ENCODE data around the gene DISP2. TPM values are rescaled to one million over a fixed set of nuclear protein-coding genes. Genes with fewer than 3 reads are reported as not detected.

Gene DISP2
- total RNA-seq, 4 donors from 2014 or later, result under 0.01 to 1.1 (median 0.12) TPM

DNA sequence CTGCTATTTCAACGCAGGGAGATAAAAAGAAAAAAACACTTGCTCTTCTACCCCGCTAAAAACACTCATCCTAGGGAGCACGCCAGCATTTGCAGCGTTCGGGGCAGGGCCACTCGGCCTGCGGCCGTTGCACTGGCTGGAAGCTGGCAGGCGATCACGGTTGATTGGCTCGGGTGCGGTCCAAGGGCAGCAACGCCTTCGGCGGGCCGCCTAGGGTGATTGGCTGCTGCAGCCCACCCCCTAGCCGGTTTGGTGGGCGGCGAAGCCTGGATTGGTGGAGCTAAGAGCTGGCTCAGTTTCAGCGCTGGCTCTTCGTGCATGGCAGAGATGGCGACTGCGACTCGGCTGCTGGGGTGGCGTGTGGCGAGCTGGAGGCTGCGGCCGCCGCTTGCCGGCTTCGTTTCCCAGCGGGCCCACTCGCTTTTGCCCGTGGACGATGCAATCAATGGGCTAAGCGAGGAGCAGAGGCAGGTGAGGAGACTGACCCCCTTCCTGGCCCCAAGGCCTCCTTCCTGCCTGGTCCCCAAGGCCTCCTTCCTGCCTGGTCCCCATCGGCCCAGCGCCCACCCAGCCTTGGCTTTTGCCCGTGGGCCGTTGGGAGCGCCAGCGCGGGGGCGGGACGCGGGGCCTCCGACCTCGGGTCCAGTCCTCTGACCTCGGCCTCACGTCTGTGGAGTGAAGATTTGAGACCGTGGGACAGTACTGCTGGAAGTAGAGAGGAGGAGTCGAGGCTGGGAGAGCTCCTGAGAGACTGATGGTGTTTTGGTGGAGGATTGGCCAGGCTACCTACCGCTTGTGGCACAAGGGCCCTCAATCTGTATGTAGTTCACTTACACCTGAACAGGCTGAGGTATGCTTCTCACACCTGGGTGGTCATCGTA, 47.7 kb downstream of the DISP2 start, which contains the start of gene IVD:
IVD (plus strand) TSS at position 295 of the 881 bp plus-strand sequence; CDS start at position 328, 33 bp downstream.
- ATAC-seq (ENCODE audit: low FRiP score) (peak; percentile 100), DNase-seq (ENCODE audit: low spot score) (peak; percentile 66)
- TF ChIP-seq, protein P1, sequence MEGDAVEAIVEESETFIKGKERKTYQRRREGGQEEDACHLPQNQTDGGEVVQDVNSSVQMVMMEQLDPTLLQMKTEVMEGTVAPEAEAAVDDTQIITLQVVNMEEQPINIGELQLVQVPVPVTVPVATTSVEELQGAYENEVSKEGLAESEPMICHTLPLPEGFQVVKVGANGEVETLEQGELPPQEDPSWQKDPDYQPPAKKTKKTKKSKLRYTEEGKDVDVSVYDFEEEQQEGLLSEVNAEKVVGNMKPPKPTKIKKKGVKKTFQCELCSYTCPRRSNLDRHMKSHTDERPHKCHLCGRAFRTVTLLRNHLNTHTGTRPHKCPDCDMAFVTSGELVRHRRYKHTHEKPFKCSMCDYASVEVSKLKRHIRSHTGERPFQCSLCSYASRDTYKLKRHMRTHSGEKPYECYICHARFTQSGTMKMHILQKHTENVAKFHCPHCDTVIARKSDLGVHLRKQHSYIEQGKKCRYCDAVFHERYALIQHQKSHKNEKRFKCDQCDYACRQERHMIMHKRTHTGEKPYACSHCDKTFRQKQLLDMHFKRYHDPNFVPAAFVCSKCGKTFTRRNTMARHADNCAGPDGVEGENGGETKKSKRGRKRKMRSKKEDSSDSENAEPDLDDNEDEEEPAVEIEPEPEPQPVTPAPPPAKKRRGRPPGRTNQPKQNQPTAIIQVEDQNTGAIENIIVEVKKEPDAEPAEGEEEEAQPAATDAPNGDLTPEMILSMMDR (IDR thresholded peaks at IDR 0.05), result no peak

DNA sequence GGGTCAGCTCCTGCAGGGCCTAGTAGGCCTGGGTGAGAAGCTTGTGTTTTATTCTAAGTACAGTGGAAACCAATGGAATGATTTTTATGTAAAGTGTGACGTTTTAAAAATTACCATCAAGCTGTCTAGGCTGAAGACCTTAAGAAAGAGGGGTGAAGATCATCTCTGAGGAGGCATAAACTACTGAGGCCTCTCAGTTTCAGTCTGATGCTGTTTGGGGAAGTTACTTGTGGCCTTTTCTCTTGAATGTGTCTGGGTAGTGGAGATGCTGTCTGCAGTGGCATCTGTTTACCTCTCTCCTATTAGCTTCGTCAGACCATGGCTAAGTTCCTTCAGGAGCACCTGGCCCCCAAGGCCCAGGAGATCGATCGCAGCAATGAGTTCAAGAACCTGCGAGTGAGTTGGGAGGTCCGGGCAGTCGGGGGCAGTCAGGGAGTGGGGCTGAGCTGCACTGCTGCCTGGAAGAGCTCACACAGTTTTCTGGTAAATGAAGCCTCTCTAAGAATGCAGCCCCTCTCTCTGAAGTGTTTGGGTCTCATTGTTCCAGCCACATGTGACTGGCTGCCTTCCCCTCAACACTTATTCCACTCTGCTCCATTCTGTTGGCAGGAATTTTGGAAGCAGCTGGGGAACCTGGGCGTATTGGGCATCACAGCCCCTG, 49.4 kb downstream of the DISP2 start:
- no peak for ATAC-seq (ENCODE audit: low FRiP score)
- TF ChIP-seq, protein P1 (IDR thresholded peaks at IDR 0.05), result no peak
- DNase-seq (ENCODE audit: low spot score), result no peak

DNA sequence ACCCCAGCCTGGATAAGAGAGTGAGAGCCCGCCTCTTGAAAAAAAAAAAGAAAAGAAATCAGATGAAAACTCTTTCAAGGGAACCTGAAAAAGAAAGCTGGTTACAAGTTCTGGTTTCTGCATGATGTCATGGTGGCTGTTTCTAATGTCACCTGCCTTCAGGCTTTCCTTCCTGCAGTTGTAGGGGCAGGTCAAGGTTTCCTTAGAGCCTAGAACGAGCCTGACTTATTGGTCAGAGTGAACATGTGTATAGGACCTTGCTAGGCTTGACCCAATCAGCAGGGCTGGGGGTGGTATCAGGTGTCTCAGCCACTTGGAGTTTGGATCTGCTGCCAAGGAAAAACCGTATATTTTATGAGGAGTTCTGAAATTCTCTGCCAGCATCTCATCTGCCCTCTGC, 51.3 kb downstream of the DISP2 start:
- DNase-seq (ENCODE audit: low spot score) (no peak), ATAC-seq (ENCODE audit: low FRiP score) (no peak)
- TF ChIP-seq, protein P1 (IDR thresholded peaks at IDR 0.05), result no peak

DNA sequence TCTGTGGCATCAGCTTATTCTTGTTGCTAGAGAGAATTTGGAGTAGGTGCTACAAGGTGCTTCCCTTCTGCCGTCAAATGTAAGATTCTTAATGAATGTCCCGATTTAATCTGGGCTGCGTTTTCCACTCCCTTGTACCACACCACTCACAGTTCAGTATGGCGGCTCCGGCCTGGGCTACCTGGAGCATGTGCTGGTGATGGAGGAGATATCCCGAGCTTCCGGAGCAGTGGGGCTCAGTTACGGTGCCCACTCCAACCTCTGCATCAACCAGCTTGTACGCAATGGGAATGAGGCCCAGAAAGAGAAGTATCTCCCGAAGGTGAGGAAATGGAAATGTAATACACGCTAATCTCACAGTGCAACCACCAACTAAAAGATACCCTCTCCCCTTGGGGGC, 52.5 kb downstream of the DISP2 start:
- TF ChIP-seq, protein P1 (IDR thresholded peaks at IDR 0.05), result no peak
- DNase-seq (ENCODE audit: low spot score), result no peak
- ATAC-seq (ENCODE audit: low FRiP score), result no peak

DNA sequence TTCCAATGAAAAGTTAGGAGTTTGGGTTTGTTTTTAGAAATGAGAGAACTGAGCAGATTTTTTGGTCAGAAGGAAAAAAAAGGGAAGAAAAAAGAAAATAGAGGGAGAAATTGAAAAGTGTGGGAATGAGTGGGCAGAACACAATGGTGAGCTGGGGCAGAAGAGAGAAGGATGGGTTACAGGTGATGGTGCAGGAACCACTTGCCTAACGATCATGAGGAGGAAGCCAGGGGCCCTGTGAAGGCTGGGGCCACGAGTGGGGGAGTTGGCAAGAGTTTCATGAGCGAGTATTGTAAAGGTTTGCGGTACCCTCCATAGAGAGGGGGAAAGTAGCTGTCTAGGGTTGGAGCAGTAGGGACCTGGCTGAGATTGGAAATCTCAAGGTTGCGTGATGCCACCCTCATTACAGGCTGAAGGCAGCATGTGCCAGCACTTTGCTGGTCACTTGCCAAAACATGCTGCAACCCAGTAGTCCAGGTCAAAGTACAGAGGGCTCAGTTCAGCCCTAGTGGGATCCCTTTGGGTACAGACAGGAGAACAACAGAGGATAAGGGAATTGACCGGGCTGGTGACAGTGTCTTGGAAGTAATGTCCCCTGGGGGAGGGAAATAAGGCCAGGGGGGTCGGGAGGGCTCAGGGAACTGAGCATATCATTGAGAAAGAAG, 54.2 kb downstream of the DISP2 start:
- TF ChIP-seq, protein P1 (IDR thresholded peaks at IDR 0.05), result no peak
- no peak for DNase-seq (ENCODE audit: low spot score)
- no peak for ATAC-seq (ENCODE audit: low FRiP score)

DNA sequence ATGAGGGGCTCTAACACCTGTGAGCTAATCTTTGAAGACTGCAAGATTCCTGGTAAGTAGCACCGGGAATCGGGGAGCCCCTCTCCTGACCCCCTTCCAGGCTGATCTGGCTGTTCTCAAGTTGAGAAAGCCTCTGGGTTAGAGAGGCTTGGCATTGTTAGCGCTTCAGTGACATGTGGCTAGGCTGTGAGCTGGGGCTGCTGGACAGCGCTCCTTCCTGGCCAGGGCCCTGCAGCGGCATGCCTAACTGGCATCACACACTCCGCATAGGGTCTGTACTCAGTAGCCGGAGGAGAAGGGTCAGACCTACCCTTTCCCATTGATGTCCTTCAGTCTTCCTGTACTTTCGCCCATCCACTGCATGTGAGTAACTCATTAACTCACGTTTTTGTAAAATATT, 55.0 kb downstream of the DISP2 start:
- ATAC-seq (ENCODE audit: low FRiP score) (no peak), DNase-seq (ENCODE audit: low spot score) (no peak)
- TF ChIP-seq, protein P1 (IDR thresholded peaks at IDR 0.05), result no peak

Data from omental fat pad (tissue), 4 donors.